Fibroblast of lung (primary cell): Measurements from ENCODE around the gene HPRT1.

Experiments used
- EZH2 ChIP-seq: IDR thresholded peaks from 2 replicates; pipeline ENCODE4 v1.5.1; 2012; ENCODE audit warnings: low read length, control low read depth, mild to moderate bottlenecking; ENCODE audit errors: missing control alignments
- TF ChIP-seq, protein P1 (sequence below), 2 donors: IDR thresholded peaks in 1 of 2; conservative IDR thresholded peaks in 1 of 2; 1 replicate in 1 of 2; 2 replicates in 1 of 2; pipeline ENCODE4 v1.5.1; 2011 to 2012; ENCODE audit warnings: low read length in 2 of 2, control low read depth in 1 of 2, inconsistent platforms in 1 of 2, low read depth in 1 of 2, mild to moderate bottlenecking in 1 of 2

GRCh38 chrX:134526399-134526798 is 66.4 kb downstream of the HPRT1 start:
- TF ChIP-seq, protein P1, sequence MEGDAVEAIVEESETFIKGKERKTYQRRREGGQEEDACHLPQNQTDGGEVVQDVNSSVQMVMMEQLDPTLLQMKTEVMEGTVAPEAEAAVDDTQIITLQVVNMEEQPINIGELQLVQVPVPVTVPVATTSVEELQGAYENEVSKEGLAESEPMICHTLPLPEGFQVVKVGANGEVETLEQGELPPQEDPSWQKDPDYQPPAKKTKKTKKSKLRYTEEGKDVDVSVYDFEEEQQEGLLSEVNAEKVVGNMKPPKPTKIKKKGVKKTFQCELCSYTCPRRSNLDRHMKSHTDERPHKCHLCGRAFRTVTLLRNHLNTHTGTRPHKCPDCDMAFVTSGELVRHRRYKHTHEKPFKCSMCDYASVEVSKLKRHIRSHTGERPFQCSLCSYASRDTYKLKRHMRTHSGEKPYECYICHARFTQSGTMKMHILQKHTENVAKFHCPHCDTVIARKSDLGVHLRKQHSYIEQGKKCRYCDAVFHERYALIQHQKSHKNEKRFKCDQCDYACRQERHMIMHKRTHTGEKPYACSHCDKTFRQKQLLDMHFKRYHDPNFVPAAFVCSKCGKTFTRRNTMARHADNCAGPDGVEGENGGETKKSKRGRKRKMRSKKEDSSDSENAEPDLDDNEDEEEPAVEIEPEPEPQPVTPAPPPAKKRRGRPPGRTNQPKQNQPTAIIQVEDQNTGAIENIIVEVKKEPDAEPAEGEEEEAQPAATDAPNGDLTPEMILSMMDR (conservative IDR thresholded peaks at IDR 0.05 in 1 of 2, IDR thresholded peaks at IDR 0.05 in 1 of 2; ENCODE audit: low read depth in 1 of 2, low read length in 2 of 2), result no peak
- TF ChIP-seq EZH2, result no peak
